Activated T-cell treated with anti-CD3 and anti-CD28 coated beads for 4 hours (primary cell): ENCODE measurements around the gene PODN.
A peak's percentile ranks its signal among the peaks of the same experiment; 100 is the strongest.

Source experiments
- DNase-seq: peaks from one replicate; pipeline ENCODE4 v3.0.0-alpha.2; 2020

The PODN gene, protein sequence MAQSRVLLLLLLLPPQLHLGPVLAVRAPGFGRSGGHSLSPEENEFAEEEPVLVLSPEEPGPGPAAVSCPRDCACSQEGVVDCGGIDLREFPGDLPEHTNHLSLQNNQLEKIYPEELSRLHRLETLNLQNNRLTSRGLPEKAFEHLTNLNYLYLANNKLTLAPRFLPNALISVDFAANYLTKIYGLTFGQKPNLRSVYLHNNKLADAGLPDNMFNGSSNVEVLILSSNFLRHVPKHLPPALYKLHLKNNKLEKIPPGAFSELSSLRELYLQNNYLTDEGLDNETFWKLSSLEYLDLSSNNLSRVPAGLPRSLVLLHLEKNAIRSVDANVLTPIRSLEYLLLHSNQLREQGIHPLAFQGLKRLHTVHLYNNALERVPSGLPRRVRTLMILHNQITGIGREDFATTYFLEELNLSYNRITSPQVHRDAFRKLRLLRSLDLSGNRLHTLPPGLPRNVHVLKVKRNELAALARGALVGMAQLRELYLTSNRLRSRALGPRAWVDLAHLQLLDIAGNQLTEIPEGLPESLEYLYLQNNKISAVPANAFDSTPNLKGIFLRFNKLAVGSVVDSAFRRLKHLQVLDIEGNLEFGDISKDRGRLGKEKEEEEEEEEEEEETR

DNA sequence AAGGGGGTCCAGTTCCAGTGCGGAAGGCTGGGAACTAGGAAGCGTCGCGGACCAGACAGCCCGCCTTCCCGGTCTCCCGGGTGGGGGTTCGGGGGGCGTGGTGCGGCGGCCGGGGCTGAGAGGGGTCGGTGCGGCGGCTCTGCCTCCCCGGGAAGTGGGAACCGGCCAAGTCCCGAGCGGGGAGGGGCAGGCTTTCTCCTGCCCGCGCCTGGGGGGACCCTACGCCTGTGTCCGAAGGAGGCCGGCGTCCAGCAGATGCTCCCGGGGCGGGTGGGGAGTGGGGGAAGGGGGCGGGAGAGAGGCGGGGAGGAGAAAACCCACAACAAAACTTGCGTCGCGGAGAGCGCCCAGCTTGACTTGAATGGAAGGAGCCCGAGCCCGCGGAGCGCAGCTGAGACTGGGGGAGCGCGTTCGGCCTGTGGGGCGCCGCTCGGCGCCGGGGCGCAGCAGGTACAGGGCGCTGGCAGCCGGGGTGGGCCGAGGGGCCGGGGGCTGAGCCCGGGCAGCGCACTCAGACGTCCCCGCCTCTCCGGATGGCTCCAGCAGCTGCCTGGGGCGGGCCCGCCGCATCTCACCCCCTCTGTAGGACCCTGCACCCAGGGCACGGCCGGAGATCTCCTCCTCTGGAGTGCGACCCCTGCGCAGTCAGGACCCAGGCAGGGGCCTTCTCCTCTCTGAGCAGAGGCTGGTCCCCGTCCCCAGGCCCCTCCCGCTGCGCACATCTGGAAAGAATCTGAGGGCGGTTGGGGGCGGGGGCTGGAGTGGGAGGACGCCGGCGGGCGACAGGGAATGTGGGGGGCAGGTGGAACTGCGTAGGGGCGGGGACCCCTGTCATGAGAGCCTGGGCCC is at the start of gene PODN:
PODN (plus strand) TSS at position 355 of the 849 bp plus-strand sequence. CDS start 7,643 bp downstream, outside the sequence.
- no peak for DNase-seq

DNA sequence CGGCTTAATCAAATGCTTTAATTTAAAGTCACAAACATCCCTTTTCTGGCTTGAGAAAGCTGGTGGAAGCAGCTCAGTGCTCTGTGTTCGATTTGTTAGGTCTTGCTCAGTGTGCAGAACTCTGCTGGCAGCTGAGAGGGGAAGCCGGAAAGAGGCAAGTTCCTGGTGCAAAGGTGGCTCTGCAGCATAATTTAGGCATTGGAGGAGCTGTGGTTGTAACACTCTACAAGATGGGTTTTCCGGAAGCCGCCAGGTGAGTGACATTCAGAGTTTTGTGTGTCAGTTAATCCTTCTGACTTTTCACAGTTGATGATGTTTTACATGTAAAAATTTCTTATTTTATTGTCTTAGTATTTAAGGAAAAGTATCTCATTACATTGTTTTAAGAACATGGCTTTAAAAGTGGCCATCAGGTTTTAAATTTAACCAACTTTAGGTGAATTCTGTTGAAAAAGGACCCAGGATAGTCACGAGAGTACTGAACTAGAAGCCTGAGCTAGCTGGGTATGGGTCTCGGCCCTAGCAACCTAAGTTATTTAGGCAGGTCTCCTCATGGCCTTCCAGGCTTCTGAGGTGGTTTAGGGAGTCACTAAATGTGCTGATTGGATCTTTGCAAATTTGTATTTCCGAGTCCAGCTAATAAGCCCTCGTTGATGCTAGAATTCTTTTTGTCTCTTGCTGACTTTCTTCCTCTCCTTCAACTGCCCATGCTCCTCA is 47.1 kb upstream of the PODN start:
- peak; percentile 54 for DNase-seq

DNA sequence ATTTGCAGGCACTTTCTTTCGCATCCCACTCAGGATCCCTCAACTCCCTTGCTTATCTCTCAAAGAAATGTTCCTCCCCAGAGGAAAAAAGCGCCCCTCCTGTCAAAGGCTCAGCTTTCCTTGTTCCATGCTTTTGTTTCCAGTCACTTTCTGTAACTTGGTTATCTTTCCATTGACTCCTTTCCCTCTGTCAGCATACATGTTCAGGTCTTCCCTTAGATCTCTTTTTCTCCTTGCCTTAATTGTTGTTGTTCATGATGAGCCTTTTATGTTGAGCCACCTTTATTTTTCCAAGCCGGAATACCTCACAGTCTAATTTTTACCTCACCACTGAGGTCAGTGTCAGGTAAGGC is 46.5 kb upstream of the PODN start:
- DNase-seq: no peak

DNA sequence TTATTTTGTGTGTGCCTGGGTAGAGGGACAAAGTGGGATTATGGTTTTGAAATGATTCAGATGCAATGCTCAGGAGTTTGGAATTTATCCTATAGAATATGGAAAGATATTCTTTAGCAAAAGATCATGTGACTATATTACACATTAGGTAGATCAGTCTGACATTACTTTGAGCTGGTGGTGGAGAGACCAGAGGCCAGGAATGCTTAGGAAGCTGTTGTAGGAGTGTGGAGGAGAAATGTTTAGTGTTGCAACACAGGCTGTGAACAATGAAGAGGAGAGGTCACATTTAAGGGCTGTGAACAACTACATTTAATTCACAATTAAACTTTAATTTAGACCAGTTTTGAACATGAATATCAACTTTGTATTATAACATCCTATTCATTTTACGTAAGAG is 45.3 kb upstream of the PODN start:
- no peak for DNase-seq

DNA sequence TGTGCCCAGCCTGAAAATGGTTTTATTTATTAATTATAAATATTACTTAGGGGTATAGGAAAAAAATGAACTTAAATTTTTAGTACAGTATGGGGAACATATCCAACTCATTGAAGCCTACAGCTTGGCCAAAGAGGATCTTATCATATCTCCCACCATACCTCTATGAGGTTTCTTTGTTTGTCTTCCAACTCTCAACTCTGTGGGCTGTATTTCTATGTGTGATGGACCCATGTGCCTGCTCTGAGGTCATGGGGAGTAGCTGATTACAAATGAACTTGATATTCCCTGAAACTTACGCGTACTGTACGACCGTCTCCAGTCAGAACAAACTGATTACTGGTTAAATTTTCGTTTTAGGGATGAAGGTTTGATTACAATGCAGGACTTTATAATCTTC is 41.4 kb upstream of the PODN start:
- no peak for DNase-seq

DNA sequence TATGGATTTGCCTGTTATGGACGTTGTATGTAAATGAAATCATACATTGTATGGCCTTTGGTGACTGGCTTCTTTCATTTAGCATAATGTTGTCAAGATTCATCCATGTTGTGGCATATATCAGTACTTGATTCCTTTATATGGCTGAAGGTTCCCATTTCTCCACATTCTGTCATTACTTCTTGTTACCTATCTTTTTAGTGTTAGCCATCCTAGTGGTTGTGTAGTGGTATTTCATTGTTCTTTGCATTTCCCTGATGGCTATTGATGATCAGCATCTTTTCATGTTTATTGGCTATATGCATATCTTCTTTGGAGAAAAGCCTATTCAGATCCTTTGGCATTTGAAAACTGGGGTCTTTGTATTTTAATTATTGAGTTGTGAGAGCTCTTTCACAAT is 39.8 kb upstream of the PODN start:
- no peak for DNase-seq

DNA sequence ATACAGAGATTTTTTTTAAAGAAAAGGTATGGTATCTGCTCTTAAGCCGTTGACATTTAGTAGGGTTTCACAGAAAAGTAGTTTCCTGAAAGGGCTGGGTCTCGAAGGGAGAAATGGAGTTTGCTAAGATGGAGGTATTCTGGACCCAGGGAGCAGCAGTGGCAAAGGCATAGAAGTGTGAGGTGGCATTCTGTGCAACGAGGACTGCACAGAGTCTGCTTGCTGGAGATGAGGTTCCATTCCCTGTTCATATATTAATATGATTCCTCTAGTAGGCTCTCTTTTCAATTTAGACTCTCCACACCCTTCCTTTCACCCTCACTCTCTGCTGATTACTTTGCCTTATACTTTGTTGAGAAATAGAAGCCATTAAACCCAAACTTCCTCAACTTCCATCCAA is 38.5 kb upstream of the PODN start:
- no peak for DNase-seq

DNA sequence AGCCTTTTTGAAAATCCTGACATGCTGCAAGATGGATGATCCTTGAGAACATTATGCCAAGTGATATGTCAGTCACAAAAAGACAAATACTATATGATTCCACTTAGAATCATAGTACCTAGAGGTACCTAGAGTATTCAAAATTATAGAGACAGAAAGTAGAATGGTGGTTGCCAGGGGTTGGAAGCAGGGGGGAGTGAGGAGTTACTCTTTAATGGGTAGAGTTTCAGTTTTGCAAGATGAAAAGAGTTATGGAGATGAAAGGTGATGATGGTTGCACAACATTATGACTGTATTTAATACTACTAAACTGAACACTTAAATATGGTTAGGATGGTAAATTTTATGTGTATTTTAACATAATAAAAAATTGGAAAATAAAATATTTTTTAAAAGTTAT is 37.9 kb upstream of the PODN start:
- no peak for DNase-seq

DNA sequence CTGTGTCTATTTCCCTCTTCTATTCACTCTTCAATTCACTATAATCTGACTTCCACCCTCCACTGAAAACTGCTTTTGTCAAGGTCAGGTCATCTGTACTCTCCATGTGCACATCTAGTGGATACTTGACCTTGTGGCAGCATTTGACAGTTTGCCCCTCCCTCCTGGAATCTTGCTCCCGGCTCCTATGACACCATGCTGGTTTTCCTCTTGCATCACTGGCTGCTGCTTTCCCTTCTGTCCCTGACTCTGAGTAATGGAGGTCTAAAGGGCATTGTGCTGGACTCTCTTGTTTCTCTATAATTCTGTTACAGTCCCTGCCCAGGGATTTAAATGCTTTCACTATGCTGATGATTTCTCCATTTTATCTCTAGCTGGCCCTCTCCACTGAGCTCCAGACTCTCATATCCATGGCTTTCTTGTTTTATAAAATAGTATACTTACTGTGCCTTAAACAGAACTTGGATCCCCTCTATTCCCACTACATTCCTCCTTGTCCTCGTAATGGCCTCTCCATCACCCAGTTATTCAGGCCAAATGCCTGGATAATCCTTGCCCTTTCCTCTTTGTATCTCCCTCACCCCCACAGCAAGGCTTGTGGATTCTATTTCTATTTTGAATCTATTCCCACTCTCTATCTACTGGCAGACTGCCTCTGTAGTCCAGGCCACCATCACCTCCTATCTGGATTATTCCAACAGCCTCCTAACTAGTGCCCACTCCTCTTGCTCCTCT is 36.8 kb upstream of the PODN start:
- no peak for DNase-seq

DNA sequence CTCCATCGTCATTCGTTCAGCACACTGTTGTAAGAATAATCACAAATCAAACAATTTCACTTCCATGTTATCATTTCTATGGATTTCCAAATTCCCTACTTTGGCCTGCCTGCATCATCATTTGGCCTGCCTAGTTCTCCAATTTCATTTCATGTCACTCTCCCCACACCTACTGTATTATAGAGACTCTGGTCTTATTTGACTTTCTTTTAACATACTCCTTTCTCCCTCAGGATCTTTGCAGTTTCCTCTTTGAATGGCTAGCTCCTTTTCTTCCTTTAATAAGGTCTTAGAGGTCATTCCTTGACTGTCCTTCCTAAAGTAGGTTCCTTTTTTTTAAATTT is 36.3 kb upstream of the PODN start:
- DNase-seq: no peak

DNA sequence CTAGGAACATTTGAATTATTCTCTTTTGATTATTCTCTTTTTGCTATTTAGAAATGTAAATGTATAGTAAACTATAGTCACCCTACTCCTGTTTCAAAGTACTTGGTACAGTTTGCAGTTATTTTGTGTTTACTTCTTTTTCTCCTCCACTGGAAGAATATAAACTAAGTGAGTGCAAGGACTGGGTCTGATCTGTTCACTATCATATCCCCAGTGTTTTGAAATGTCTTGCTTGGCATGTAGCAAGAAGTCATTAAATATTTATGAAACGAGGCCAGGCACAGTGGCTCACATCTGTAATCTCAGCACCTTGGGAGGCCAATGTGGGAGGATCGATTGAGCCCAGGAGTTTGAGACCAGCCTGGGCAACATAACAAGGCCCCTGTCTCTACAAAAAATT is 35.8 kb upstream of the PODN start:
- DNase-seq: no peak

DNA sequence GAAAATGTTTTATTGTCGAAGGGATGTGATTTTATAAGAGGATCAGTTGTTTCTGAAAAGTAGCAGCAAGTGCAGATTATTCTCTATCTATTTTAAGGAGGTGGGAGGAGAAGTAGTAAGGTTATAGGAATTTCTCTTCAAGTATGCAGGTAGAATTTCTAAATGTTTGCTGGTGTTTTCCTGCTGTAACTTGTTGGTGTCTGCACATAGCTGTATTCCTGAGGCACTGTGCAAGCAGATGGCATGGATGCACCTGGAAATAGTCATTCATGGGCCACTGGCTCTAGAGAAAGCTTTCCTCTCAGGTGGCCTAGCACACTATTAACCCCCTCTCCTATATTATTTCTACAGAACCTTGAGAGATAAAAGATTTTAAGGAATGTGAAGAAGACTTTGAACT is 30.3 kb upstream of the PODN start:
- DNase-seq: no peak

DNA sequence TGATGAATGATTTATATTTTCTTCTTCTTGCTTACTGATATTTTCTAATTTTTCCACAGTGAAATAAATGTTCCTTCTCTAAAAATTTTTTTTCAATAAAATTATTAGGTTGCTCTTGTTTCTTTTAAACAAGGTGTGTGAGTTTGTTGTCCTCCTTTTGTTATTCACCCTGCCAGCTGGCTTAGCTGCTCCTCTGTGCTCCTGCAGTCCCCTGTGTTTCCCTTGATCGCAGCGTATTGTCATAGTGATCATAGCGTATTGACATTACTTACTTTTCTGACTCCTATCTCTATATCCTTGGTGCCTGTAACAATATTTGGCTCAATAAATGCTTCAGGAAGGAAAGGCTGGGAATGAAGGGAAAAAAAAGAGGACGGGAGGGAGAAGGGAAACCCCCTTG is 24.9 kb upstream of the PODN start:
- DNase-seq: no peak

DNA sequence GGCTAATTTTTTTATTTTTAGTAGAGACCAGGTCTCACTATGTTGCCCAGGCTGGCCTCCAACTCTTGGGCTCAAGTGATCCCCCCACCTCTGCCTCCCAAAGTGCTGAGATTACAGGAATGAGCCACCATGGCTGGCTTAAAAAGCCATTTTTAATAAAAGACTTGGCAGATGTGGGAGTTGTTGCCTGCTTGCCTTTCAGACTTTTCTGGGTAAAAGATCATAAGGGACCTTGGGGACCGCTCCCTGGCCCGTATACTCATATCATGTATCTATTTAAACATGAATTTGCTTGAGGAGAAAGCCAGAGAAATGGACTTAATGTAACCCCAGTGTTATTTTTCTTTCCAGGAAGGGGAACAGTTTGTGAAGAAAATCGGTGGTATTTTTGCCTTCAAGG is 23.4 kb upstream of the PODN start:
- DNase-seq: no peak

DNA sequence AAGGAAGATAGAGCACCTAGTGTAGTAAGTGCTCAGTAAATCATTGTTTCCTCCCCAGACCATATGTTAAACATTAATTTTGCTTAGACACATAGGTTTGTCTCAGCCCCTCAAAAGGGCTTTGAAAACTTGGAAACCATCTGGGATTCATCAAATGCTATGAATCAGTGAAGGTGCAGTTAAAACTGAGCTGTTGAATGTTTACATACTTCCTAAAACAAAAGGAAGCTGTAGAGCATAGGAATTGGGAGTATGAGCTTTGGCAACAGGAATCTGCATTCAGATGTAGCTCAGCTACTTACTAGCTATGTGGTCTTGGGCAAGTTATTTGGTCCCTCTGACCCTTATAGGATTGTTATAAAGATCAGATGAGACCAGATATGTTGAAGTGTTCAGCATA is 18.7 kb upstream of the PODN start:
- no peak for DNase-seq

DNA sequence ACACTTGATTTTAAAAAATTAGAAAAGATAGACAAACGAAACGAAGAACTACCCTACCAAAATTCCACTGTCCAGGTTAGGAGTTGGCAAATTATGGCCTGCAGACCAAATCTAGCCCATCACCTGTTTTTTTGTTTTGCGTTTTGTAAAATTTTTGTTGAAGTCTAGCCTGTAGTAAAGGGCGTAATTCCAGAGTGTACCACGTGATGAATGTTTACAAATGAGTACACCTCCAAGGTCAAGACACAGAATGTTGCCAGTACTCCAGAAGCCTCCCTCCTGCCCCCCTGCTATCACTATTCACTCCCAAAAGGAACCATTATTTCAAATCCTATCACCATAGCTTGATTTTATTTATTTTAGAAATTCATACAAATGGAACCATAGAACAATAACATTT is 17.1 kb upstream of the PODN start:
- DNase-seq: no peak

DNA sequence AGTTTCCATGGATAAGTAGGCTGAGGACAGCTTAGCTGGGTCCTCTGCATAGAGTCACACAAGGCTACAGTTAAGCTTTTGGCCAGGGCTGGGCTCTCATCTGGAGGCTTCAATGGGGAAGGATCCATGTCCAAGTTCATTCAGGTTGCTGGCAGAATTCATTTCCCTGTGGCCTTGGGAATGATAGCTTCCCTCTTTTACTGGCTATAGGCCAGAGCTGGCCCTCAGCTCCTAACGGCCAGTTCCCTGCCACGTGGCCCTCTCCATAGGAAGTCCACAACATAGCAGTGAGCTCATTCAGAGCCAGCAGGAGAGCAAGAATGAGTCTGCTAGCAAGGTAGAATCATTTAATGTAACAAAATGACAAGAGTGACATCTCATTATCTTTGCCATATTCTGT is 15.1 kb upstream of the PODN start:
- DNase-seq: no peak

DNA sequence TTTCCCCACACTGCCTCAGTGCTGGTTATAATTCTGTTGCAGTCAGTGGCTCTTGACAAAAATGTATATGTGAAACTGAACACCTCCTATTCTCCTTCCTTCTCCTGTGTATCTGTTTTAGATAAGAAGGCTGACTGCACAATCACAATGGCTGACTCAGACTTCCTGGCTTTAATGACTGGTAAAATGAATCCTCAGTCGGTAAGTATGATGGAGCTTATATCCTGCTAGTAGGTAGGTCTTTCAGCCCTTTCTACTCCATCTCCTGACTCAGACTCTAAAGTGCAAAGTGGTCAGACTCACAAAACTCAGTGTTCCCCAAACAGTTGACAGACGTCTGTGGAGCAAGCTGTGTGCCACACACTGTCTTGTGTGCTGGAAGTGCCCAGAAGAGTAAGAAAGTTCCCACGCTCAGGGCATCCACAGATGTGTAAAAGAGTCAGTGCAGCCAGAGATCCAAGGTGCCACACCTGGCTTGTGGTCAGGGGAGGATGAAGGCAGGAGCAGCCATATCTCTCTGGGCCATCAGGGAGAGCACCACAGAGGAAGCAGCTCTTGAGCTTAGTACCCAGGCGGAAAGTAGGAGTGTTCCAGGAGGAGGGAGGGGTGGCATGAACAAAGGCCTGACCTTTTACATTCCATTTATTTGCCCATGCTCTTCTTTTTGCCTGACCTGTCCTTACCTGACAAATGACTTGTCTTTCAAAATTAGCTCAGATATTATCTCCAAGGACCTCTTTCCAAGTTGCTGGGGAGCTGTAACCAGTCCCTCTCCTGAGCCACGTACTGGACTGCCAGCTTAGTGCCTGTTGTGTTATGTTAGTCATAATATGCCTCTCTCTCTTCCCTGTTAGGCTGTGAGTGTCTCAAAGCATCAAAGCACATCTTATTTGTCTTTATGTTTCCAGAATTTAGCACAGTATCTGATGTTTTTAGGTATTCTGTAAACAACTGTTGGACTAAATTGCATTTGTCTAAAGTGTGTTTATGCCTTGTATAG is 14.0 kb upstream of the PODN start:
- no peak for DNase-seq

DNA sequence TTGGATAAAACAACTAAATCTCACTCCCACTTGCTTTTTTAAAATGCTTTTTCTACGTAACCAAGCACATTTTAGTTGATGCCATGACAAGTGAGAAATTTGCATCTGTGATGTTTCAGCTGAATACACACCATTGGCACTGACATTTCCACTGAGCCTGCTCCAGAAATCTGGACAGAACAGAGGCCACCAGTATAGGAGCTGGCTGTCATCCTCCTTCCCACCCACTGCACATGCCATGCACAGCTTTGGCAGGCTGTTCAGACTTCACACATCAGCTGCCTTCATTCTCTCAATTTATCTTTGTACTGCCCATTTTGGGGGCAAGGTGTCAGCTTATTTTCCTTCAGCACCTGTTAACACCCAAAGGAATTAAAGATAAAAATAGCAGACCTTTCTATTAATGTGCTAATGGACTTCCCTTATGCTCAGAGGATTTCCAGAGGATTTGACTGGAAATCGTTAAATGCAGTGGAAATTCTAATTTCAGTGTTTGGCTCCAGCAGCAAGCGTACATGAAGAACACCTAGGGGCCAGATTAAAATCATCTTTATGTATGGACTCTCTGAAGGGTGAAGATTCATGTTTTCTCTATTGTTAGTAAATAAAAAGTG is 12.9 kb upstream of the PODN start:
- DNase-seq: no peak

DNA sequence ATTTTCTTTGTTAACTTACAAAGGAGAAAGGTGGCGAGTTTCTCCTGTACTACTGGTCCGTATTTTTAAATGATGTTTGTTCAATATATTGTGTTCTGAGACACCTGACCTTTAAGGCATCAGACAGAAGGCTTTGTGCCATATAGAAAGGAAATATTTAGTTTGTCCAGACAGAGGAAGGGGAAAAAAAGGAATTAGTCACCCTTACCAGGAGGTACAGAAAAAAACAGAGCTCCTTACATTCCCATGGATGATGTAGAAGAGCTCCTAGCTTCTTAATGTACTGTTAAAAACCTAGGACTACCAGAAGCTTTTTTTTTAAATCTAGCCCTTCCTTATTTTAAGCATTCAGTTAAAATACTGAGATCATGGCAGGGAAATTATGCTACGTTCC is 12.4 kb upstream of the PODN start:
- no peak for DNase-seq

DNA sequence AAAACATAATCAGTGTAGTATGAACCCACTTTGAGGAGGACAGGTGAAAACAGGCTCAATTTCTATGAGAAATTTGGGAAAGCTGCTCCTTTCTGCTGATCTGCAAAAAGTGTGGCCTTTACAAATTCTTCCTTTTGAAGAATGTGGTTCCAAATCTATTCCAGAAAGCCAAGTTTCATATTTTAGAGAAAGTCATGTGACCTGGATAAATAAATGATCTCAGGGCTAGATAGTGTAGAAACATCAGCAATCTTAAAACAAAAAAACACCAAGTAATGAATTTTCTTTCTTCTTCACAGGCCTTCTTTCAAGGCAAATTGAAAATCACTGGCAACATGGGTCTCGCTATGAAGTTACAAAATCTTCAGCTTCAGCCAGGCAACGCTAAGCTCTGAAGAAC is 11.7 kb upstream of the PODN start:
- DNase-seq: no peak
